GM04504 (cell line): ENCODE results near the gene GSK3B.

Source experiments
- DNase-seq: peaks from one replicate; pipeline ENCODE4 v3.0.0-alpha.2; 2012; ENCODE audit warnings: low read depth

The GSK3B gene

DNA sequence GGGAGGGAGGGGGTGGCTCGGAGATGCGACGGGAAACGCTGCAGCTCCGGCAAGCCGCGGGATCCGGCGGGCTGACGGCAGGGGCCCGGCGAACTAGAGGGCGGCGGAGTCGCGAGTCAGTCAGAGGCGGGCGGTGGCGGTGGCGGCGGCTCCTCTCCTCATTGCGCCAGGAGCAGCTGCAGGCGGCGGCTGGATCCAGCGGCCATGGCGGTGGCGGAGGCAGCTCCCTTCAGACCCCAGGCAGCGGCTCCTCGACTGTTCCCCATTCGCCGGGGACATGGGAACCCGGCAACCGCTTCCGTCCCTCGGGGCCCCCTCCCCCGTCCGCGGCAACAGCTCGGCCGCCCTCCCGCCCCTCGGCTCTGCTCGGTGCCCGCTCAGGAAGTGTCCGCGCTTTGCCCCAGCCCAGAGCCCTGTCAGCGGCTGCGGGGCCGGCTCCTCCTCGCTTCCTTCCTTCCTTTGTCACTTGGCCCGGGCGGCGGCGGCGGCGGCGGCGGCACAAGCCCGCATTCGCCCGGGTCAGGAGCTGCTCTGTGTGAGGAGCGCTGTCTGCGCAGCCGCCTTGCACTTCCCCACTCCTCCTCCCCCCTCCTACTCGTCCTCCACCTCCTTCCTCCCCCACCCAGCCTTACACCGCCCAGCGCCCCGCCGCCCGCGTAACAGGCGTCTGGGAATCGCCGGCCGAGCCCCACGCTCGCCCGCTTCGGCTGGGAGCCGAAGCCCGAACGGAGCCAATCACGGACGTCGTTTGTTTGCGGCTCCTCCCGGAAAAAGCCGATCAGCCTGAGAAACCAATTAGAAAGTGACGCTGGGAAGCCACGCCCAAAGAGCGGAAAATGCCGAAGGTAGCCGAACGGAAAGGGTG is at the start of gene GSK3B:
TSS of gene GSK3B (minus strand) at position 537 of the 865 bp plus-strand sequence. CDS start 1,013 bp downstream, outside the sequence.
- peak; percentile 100 for DNase-seq

DNA sequence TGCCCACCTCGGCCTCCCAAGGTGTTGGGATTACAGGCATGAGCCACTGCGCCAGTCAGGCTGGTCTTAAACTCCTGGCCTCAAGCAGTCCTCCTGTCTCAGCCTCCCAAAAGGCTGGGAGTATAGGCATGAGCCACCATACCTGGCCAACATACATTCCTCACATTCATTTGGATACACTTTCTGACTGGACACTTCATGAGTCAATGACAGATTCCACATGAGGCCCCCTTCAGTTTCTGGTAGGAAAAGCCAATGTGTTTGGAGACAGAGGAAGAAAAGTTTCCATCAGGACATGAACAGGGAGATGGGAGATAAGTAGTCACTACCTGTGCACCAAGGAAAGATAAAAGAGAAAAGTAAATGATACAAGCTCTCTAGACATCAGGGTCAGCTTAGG is 49.4 kb upstream of the GSK3B start:
- DNase-seq: no peak

DNA sequence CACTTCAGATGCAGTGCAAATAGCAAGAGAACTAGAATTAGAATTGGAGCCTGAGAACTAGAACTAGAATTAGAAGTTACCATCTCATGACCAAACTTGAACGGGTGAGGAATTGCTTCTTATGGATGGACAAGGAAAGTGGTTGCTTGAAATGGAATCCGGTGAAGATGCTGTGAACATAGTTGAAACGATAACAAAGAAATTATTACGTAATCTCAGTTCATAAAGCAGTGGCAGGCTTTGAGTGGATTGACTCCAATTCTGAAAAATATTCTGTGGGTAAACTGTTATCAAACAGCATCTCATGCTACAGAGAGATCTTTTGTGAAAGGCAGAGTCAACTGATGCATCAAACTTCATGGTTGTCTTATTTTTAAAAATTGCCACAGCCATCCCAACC is 48.0 kb upstream of the GSK3B start:
- DNase-seq: no peak

DNA sequence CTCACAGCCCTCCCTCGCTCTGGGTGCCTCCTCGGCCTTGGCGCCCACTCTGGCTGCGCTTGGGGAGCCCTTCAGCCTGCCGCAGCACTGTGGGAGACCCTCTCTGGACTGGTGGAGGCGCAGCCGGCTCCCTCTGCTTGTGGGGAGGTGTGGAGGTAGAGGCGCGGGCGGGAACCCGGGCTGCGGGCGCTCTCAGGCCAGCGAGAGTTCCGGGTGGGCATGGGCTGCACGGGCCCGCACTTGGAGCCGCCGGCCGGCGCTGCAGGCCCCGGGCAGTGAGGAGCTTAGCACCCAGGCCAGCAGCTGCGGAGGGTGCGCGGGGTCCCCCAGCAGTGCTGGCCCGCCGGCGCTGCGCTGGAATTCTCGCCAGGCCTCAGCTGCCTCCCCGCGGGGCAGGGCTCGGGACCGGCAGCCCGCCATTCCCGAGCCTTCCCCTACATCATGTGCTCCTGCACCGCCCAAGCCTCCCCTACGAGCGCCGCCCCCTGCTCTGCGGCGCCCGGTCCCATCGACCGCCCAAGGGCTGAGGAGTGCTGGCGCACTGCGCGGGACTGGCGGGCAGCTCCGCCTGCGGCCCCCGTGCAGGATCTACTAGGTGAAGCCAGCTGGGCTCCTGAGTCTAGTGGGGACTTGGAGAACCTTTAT is 46.0 kb upstream of the GSK3B start:
- DNase-seq: no peak

DNA sequence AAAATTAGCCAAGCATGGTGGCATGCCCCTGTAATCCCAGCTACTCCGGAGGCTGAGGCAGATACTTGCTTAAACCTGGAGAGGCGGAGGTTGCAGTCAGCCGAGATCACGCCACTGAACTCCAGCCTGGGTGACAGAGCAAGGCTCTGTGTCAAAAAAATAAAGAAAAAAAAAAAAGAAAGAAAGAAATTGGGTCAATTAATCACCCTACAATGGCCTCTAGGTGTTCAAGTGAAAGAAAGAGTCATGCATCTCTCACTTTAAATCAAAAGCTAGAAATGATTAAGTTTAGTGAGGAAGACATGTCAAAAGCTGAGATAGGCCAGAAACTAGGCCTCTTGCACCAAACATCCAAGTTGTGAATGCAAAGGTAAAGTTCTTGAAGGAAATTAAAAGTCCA is 44.9 kb upstream of the GSK3B start:
- DNase-seq: no peak

DNA sequence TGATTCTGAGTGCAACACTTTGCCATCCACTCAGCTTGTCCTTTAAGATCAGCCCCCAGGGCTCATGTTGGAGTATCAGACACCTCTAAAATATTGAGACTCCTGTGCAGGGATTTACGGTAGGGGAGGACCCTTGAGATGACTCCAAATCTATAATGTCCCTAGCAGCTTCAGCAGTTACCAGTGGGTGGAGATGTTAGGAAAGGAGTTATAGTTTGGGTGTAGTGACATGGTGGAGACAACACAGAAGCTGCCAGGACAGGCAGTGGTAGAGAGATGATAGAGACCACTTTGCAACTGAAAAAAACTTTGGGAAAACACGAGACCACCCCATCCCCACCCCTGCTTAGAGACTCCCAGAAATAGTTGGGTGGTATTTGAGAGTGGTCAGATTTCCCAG is 43.3 kb upstream of the GSK3B start:
- DNase-seq: no peak

DNA sequence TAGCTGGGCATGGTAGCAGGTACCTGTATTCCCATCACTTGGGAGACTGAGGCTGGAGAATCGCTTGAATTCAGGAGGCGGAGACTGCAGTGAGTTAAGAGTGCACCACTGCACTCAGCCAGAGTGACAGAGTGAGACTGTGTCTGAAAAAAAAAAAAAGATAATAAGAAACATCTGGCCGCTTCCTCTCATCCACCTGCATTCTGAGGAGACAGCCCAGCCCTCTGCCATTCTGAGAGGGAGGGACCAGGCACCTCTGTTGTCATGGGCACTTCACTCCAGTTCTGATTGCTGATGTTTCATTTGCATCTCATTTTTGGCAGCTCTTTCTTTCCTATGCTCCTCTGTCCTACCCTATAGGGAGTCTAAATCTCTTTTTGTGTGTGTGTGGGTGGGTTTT is 36.4 kb upstream of the GSK3B start:
- DNase-seq: no peak

DNA sequence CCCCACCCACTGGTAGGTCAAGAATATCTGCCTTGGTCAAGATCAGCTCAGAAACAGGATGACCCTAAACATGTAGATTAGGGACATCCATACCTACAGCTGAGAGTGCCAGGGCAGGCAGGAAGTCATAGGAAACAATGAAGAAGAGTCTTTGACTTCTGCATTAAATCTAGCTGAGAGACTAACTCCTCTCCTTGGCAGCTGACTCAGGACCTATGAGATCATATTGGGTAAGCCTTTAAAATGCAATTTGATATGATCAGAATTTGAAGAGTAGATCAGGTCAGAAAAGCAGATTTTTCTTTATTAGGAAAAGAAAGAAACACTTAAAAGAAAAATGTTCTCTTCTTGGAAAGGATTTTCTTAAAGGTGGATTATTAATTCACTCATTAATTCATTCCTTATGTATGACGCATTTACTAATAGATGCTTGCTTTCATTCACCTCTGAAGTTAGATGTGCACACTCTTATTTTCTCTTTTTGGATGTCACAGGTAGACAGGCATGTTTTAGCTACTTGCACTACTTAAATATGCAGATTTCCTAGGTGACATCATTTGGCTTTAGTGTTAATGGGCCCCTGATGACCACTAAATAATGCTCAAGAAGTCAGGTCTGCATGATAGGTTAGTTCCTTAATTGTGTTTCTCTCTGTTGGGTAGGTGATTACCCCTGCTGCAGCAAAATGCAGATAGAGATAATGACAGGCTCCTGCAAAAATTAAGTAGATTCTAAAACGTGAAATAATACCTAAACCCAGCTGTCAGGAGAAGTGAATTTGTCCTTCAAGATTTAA is 35.7 kb upstream of the GSK3B start:
- no peak for DNase-seq

DNA sequence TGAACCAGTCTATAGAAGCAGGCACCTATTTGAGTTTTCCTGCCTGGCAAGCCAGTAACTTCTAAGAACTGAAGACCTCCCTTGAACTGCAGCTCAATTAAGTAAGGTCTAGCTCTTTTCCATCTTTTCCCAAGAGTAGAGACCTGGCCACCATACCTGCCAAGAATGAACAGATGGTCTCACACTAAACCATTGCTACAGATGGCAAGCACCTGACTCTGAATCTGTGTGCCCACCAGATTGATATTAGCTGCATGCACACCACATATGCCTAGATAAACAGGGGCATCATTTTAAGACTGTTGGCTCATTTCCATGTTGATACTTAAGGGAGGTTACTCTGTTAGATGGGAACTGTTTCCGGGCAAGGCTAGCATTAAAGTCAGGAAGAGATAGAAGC is 34.8 kb upstream of the GSK3B start:
- no peak for DNase-seq

DNA sequence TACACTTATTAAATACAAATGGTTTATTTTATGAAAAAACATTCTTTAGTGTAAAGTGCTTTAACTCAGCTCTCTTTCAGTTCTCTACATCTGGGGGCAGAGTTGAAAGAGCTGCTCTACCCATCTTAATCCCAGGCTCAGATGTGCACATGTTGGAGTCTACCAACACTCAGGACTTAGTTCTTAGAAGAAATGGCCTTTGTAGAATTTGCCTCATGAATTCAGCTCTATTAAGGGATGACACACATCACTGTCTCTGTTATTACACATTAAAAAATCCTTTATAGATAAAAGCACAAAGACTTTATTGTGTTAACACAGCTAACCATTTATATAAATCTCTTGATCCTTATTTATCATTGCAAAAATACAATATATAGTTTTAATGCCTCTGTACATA is 31.7 kb upstream of the GSK3B start:
- DNase-seq: no peak

DNA sequence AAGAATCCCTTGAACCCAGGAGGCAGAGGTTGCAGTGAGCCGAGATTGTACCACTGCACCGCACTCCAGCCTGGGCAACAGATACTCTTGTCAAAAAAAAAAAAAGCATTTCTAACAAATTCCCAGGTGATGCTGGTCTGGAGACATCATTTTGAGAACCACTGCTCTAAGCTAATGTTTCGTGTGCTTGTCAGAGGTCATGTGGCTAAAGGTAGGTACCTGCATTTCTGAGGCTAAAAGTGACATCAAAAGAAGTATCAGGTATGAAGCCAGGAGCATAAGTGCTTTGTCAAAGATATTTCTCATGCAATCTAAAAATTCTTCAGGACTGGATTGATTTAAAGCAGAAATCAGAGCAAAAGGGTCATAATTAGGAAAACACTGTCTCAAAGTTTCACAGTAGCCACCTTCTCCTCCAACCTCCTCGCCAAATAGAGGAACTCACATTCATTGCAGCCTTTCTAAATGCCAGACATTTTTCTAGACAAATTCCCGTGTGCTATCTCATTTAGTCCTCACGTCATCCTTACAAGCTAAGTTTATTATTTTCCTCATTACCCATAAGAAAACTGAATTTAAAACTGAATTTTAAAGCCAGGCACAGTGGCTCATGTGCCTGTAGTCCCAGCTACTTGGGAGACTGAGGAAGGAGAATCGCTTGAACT is 25.7 kb upstream of the GSK3B start:
- no peak for DNase-seq

DNA sequence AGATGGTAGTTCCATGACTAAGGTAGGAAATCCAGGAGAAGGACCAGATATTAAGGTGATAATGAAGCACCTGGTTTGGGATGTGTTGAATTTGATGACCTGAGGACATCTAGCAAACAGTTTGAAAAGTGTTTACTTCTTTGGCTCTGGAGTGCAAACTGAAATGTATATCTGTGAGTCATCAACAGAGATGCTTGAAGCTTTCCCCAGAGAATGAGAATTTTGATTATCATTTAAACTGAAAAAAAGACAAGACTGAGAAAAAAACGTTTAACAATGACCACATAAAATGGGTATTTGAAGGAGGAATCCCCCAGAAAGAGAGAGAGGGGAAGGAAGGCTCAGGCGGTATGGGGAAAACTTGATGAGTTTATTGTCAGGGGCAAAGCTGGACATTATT is 20.7 kb upstream of the GSK3B start:
- DNase-seq: no peak

DNA sequence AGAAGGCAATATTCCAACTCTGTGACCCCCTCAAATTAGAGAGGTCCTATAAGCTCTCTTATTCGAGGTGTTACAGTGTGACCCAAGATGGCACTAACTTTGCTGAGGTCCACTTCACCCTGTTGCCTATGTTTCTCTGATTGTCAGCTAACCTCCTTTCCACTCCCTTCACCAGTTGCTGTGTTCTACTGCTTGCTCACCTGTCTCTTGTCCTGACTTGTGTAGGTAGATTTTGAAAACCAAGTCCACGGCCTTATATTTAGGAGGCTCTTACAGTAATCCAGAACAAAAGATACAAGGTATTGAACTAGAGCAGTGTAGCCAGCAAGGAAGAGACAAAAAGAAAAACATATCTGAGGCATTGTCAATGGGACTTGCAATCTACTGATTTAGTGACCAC is 20.1 kb upstream of the GSK3B start:
- DNase-seq: no peak

DNA sequence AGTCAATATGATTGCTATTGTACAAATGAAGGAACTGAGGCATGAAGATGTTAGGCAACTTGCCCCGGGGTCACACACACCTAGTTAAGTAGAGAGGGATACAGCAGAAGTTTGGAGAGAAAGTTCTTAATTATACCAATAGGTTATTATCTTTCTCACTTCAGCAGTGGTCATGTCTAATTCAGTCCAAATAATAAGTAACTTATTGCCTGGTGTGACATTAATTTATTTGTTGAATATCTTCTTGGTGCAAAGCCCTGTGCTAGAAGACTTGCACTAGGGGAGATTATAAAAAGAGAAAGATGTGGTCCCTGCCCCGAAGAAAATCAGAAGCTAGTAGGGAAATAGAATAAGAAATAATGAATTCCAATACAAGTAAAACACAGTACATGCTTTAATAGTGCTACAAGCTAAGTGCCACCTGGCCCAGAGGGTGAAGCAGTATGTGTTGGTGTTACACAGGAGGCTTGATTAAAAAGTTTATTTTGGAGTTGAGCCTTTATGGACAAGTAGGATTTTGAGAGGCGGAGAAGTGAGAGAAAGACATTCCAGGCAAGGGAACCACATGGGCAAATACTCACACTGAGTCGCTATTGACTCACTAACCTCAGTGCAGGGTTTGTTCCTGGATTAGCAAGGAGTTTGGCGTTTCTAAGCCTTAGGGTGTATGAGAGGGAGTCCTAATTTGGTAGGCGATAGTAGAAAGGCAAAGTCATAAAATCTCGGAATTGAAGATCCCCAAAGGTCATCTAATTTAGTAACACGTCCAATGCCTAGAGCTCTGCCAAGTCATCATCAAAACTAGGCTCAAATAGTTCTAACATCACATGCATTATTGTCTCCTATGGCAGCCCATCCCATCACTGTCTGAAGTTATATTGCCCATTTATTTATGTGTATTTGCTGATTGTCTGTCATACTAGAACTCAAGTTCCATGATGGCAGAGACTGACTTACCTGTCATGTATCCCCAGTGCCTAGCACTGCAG is 19.2 kb upstream of the GSK3B start:
- peak; percentile 59 for DNase-seq

DNA sequence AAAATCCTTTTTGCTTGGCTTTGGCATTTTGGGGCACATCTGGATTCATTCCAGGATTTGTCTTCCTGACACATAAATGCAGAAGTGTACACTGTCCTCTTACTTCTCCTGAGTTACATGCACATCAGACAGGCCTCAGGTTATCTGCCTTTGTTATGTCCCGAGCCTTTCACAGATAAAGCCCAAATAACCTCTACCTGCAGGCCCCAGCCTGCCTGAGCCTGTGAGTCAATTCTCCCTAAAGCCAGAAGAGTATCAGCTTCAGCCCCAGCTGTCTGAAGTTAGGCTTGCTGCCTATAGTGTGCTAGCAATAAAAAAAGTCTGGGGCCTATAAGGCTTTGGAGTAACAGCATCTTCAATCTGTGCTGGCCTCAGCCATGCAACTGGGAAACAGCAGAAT is 17.7 kb upstream of the GSK3B start:
- DNase-seq: no peak

DNA sequence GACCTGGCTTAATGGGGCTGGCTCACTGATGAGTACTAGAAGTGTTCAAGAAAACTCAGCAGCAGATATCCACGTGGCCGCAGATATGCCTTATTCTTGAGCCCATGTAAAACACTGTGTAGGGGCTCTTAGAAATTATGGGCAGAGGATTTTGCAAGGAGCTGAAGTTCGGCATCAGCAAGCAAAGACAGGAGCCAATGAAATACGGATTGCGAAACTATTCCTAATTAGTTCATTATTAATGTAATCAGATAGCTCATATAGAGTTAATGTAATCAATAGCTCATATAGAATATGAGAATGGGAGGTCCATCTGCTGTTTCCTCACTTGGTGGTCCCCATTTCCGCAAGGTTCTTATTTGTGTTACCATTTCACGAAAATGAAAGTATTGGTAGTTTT is 9.0 kb upstream of the GSK3B start:
- DNase-seq: no peak

DNA sequence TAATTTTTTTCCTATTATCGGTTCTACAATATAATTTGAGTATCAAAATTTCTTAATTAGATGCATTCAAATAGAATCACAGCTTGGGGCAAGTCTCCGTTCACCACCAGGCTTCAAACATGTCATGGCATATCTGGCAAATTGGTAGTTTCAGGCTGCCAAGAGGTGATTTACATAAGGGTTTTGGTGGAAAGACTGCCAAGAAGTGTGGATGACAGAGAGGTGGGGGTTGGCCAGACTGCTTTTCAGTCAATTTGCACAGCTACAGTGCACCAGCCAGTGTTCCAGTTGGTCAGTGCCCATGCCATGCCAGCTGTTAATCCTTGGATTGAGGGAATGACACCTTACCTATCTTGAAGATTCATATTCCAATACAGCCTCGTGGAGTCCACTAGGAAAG is 8.4 kb upstream of the GSK3B start:
- DNase-seq: no peak

DNA sequence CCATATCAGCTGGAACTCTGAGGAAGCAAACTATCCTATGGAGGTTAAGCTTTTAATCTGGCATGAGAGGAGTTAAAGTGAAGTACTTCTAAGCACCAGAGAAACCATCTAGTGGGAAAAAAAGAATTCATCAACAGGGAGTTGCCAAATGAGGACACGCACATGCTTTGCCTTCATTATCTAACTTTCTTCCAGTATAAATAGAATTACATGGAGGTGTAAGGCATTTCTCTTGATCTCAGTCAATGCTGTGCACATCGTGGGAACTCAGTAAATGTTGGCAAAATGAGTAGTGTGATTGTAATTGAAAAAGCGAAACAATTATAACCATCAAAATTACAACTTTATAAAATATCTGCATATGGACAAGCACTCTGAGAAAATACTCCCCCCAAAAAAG is 8.0 kb upstream of the GSK3B start:
- DNase-seq: no peak

DNA sequence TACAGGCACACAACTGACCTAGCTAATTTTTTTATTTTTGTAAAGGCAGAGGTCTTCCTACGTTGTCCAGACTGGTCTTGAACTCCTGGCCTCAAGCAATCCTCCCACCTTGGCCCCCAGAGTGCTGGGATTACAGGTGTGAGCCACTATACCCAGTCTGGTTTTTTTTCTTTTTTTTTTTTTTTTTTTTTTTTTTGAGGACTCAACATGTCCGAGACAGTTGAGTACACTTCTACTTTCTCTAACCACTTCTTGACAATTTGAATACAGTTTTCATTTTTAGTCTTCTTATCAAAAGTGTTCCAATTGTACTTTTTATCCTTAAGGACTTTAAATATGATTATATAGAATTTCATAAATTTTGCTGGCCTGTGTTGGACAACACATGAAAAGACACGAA is 7.4 kb upstream of the GSK3B start:
- no peak for DNase-seq

DNA sequence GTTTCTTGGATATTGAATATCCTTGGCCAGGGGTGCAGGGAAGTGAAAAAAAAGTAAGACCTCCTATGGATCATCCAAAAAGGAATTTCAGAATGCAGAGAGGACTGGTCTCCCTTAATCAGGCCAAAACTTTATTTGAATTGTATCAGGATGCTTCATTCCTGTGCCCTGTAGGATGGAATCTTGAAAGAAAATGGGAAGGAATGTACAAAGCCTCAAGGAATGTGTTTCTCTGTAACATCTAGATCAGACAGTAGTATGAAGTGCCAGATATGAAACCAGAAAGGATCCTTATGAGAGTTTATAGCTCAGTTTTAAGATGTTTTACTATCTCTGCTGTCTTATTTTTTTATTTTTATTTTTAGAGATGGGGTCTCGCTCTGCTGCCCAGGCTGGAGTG is 6.5 kb upstream of the GSK3B start:
- DNase-seq: no peak

DNA sequence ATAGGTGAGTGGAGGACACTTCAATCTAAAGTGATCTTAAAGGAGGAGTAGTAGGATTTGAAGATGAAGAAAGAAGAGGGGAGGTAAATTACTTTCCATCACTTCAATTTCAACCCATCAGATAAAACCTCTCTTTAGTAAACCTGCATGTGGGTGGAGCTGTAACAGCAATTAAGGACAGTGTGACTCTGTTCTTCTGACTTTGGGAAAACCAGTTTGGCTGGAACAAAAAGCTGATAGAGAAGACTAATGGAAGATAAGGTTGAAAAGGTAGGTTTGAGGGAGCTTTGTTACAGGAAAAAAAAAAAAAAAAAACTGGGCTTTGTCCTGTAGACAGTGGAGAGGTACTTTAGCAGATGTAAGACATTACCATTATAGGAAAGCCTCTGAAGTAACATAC is 4.5 kb upstream of the GSK3B start:
- no peak for DNase-seq
